C1 segment of cervical spinal cord (tissue), 14 donors: ENCODE measurements around the gene MOBP.

Experiments
- DNase-seq, 14 donors: peaks; one replicate each; lab custom pipeline; 2025; lab: John Stamatoyannopoulos, UW

MOBP gene

GRCh38 chr3:39541442-39541841 is 74.0 kb downstream of the MOBP start:
- no peak for DNase-seq

- no peak for DNase-seq
Observed at GRCh38 chr3:39541917-39542329, 74.4 kb downstream of the MOBP start.

- DNase-seq = no peak
Observed at GRCh38 chr3:39542588-39542988, 75.1 kb downstream of the MOBP start.

- DNase-seq = no peak
Observed at GRCh38 chr3:39548282-39548681, 80.8 kb downstream of the MOBP start.

DNA sequence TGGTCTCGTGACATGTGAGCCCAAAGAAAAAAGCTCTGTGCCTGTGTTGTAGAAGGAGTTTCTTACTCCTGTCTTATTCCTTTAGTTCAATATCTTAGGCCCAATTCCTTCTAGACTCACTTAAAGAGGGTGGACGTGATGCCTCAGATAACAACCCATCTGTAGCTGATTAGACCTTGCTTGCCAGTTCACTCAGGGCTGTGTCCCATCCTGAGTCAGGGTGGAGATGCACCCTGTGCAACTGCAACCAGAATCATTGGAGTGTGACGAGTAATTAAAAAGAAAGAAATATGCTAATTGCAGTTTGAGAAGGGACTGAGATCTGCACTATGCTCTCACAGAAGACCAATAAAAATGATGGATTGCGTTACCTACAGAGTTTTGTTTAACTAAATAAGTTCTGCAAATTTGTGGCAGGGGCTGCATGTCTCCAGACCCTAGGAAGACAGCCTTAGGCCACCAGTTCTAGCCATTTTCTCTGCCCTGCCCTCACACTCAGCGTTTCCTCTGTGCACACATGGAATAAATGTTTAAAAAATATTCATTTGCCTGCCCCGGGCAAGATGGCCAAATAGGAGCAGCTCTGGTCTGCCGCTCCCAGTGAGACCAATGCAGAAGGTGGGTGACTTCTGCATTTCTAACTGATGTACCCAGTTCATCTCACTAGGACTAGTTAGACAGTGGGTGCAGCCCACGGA is 83.0 kb downstream of the MOBP start:
- DNase-seq = no peak
